GM06990 (cell line): Measurements from ENCODE around the gene TSC22D3.

Source experiments
- DNase-seq: peaks from one replicate; pipeline ENCODE4 v3.0.0-alpha.2; 2011; ENCODE audit not compliant: insufficient read length; ENCODE audit errors: extremely low read depth
- H3K27me3 ChIP-seq: replicated peaks from 2 replicates; pipeline ENCODE4 v1.6.0; 2011; ENCODE audit warnings: low read length; ENCODE audit not compliant: control insufficient read depth, insufficient read depth
- H3K36me3 ChIP-seq: 2 replicates; pipeline ENCODE4 v1.5.1; 2011; ENCODE audit warnings: low read length; ENCODE audit not compliant: control insufficient read depth, insufficient read depth
- H3K4me3 ChIP-seq: replicated peaks from 2 replicates; pipeline ENCODE4 v1.5.1; 2011; ENCODE audit warnings: low read depth, mild to moderate bottlenecking, control low read depth, low read length
- TF ChIP-seq, protein P1 (sequence below): IDR thresholded peaks from 2 replicates; pipeline ENCODE4 v1.5.1; 2011; ENCODE audit warnings: low read length, control low read depth, mild to moderate bottlenecking, inconsistent platforms; ENCODE audit not compliant: insufficient read depth, poor library complexity, severe bottlenecking

TSC22D3 gene

DNA sequence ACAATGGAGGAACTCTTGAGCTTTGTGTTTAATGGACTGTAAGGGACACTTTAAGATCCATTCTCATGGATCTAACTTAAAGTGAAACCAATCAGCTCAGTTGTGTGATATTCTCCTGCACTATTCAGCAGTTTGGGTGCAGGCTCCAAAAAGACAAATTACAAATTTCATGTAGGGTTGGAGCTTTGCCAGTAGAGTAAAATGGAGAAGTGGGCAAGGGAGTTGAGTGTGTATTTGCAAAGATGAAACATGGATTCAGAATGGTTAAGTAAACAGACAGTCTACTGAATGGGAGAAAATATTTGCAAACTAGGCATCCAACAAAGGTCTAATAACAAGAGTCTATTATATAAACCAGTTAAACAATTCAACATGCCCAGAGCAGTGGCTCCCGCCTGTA, 28.8 kb upstream of the TSC22D3 start:
- DNase-seq, result no peak
- Histone ChIP-seq H3K4me3 (no peak overlapping the region), H3K36me3 (no peaks in the 10 kb centered on the region), H3K27me3 (no peaks in the 10 kb centered on the region)
- TF ChIP-seq, protein P1, sequence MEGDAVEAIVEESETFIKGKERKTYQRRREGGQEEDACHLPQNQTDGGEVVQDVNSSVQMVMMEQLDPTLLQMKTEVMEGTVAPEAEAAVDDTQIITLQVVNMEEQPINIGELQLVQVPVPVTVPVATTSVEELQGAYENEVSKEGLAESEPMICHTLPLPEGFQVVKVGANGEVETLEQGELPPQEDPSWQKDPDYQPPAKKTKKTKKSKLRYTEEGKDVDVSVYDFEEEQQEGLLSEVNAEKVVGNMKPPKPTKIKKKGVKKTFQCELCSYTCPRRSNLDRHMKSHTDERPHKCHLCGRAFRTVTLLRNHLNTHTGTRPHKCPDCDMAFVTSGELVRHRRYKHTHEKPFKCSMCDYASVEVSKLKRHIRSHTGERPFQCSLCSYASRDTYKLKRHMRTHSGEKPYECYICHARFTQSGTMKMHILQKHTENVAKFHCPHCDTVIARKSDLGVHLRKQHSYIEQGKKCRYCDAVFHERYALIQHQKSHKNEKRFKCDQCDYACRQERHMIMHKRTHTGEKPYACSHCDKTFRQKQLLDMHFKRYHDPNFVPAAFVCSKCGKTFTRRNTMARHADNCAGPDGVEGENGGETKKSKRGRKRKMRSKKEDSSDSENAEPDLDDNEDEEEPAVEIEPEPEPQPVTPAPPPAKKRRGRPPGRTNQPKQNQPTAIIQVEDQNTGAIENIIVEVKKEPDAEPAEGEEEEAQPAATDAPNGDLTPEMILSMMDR, result no peak

DNA sequence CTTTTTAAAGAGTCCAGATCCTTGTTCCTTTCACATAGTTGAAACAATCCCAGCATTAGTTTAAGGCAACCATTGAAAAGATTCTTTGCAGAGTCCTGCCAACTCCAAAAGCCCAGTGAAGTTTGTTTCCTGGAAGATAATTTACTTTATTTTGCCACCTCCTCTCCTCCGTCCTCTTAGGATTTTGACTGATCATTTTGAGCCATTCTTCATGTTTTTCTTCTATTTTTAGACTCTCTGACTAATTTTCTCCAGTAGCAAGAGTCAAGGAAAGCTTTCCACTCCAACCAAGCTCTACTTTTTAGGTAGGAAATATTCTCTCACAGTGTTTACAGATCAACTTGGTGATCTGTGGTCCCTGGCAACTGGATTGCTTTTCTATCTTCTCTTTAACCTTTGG, 12.2 kb upstream of the TSC22D3 start:
- no peak for DNase-seq

DNA sequence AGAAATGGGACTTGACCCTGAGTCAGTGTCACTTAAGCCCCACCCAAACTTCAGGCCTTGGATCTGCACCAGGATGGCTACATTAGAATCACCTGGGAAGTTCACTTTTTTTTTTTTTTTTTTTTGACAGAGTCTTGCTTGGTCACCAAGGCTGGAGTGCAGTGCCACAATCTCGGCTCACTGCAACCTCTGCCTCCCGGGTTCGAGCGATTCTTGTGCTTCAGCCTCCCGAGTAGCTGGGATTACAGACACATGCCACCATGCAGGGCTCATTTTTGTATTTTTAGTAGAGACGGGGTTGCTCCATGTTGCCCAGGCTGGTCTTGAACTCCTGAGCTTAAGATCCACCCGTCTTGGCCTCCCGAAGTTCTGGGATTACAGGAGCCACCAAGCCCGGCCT, 4.9 kb upstream of the TSC22D3 start:
- Histone ChIP-seq H3K27me3 (no peaks in the 10 kb centered on the region), H3K4me3 (no peak overlapping the region), H3K36me3 (no peaks in the 10 kb centered on the region)
- TF ChIP-seq, protein P1, result no peak
- DNase-seq, result no peak

More for the DNA sequence above, 12.2 kb upstream of the TSC22D3 start:
- Histone ChIP-seq H3K4me3 (no peak overlapping the region), H3K36me3 (no peaks in the 10 kb centered on the region), H3K27me3 (no peaks in the 10 kb centered on the region; the same call in 1 of the 2 replicates)
- TF ChIP-seq, protein P1, result no peak

DNA sequence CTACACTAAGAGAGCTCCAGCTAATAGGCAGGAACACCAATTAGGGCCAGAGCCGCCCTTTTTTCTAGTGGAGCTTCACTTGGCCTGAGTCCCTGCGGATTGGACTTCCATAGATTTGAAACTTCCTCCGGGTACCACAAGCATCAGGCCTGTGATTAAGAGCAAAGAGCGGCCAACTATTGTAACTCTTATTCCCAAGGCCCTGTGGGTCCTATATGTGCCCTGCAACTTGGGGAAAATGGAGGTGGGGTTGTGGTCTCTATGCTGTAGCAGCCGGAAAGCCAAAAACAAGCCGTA, 1.9 kb upstream of the TSC22D3 start, which contains the start of gene NCBP2L:
Gene NCBP2L (plus strand): TSS at position 198 of the 297 bp plus-strand sequence. CDS start 16,488 bp downstream, outside the sequence.
- H3K27me3 ChIP-seq, result peaks cover 1% of the 10 kb centered on the region; the same call in 1 of the 2 replicates
- H3K4me3 ChIP-seq, result no peak within 1 kb of the TSS
- H3K36me3 ChIP-seq, result no peaks in the 10 kb centered on the region
- TF ChIP-seq, protein P1, result no peak
- DNase-seq, result no peak

DNA sequence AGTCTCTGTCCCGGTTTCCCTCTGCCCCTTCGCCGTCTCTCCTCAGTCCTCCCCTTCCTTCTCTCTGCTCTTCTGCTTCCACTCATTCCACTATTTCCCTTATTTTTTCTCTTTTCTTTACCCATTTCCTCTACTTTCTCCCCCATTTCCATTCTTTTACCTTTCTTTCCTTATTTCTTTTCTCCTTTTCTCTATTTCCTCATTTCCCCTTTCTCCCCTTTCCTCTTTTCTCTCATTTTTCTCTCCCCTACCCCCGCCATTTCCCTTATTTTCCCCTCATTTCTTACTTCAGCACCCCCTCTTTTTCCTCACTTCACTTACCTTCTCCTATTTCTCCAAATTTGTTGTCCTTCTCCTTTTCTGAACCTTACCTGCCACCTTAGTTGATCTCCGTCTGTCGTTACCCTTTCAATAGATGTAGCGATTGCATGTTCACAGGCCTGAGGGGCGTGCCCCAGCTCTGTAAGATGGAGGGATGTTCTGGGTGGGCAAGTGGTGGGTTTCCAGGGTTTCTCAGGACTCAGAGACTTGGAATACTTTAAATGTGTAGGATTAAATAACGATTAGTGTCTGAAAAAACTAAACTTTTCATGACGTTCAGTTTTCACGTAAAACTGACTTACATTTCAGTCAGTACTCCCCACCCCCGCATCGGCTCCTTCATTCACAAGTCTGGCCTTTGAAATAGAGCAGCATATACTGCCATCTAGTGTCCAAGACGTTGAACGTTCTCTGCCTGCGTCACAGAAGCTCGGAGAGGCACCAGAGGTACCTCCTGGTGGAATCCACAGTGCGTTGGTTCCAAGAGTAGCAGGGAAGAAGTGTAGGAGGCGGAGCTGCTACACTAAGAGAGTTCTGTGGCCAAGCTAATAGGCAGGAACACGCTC, 1.3 kb upstream of the TSC22D3 start:
- DNase-seq, result no peak
- TF ChIP-seq, protein P1, result peak; percentile 73
- peak overlapping the region; percentile 48 for H3K4me3 ChIP-seq
- H3K27me3 ChIP-seq, result peaks cover 1% of the 10 kb centered on the region; the same call in 1 of the 2 replicates
- H3K36me3 ChIP-seq, result no peaks in the 10 kb centered on the region
